GM12864 (cell line): Measurements from ENCODE around the gene STX8.

Source experiments
- DNase-seq: peaks from one replicate; pipeline ENCODE4 v3.0.0-alpha.2; 2011; ENCODE audit warnings: low read depth
- H3K4me3 ChIP-seq: 2 replicates; pipeline ENCODE4 v1.5.1; 2011; ENCODE audit warnings: mild to moderate bottlenecking, low read depth, low read length, control low read depth
- CTCF ChIP-seq: IDR thresholded peaks from 2 replicates; pipeline ENCODE4 v1.5.1; 2011; ENCODE audit warnings: low read depth, mild to moderate bottlenecking, moderate library complexity, low read length, control low read depth, inconsistent platforms; ENCODE audit errors: missing control alignments

The STX8 gene

GRCh38 chr17:9208381-9209105, 367.1 kb downstream of the STX8 start:
- DNase-seq = no peak
- no peak for TF ChIP-seq CTCF

GRCh38 chr17:9206741-9207332, 368.8 kb downstream of the STX8 start:
- no peak overlapping the region for H3K4me3 ChIP-seq
- no peak for TF ChIP-seq CTCF
- DNase-seq = no peak

More at GRCh38 chr17:9208381-9209105, 367.1 kb downstream of the STX8 start:
- no peak overlapping the region for H3K4me3 ChIP-seq

- H3K4me3 ChIP-seq = no peak overlapping the region
- TF ChIP-seq CTCF = no peak
- no peak for DNase-seq
These were observed 369.3 kb downstream of the STX8 start for GRCh38 chr17:9206410-9206703.

GRCh38 chr17:9205520-9206409, 369.9 kb downstream of the STX8 start:
- no peak for TF ChIP-seq CTCF
- DNase-seq = no peak

GRCh38 chr17:9204637-9205329, 370.8 kb downstream of the STX8 start:
- no peak for TF ChIP-seq CTCF
- no peak overlapping the region for H3K4me3 ChIP-seq
- no peak for DNase-seq

More at GRCh38 chr17:9205520-9206409, 369.9 kb downstream of the STX8 start:
- H3K4me3 ChIP-seq = no peak overlapping the region

- no peak for DNase-seq
- no peak for TF ChIP-seq CTCF
- H3K4me3 ChIP-seq = no peak overlapping the region
These were observed 371.7 kb downstream of the STX8 start for GRCh38 chr17:9203771-9204425.
